SH-SY5Y (cell line): Measurements from ENCODE around the gene SFXN5.

ENCODE experiments used
- GATA2 ChIP-seq: IDR thresholded peaks from 2 replicates; pipeline ENCODE4 v1.6.1; 2011; ENCODE audit warnings: mild to moderate bottlenecking, low read depth, low read length
- GATA3 ChIP-seq: IDR thresholded peaks from 2 replicates; pipeline ENCODE4 v1.6.1; 2011; ENCODE audit warnings: low read depth, mild to moderate bottlenecking, low read length, moderate library complexity

The SFXN5 gene

GRCh38 chr2:72993147-72993932 is 78.2 kb downstream of the SFXN5 start:
- TF ChIP-seq GATA3 = no peak
- TF ChIP-seq GATA2 = no peak

DNA sequence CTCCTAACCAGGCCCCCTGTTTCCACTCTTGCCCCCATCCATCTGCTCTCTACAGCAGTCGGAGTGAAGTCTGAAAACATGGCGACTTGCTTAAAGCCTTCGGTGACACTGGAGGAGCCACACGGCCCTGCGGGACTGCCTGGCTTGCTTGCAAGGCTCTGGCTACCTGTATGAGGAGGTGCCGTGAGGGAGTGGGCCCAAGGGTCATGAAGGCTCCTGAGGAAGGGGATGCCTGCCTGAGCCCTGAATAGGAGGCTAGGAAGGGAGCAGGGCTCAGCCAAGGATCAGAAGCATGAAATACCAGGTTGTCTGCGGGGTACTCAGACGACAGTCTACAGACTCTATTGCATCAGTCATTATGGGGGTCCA is 78.8 kb downstream of the SFXN5 start:
- TF ChIP-seq GATA2 (no peak), GATA3 (no peak)

DNA sequence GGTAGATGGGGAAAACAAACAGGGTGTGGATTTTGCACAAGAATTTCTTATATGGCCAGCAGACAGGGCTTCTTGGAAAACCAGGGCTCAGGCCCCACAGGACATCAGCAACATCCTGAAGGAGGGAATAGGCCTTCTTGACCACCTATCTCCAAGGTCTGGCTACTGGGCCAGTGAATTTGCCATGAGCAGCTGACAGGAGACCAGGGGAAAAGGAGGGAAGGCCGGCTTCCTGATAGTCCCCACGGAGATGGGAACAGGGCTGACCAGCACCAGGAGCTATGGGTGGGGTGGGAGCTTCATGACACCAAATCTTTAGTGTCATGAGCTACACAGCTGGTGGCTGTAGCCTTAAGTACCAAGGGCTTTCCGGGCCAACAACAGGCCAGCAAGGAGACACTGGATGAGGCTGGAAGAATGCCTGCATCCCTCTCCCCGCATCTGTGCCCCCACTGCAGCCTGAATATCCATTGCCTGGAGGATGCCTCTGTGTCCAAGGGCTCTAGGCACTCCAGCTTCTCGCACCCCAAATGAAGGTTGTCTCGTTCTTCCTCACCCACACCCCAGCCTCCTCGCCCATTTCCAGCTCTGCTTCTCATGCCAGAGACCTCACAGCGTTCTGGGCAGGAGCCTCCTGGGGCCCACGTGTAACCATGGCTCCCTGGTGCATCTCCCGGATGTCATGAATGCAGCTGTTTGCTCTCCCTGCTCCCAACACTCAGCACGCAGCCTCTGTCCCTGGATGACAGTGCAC is 79.4 kb downstream of the SFXN5 start:
- no peak for TF ChIP-seq GATA3
- no peak for TF ChIP-seq GATA2

- no peak for TF ChIP-seq GATA2
These were observed 80.1 kb downstream of the SFXN5 start for GRCh38 chr2:72991439-72991725.

DNA sequence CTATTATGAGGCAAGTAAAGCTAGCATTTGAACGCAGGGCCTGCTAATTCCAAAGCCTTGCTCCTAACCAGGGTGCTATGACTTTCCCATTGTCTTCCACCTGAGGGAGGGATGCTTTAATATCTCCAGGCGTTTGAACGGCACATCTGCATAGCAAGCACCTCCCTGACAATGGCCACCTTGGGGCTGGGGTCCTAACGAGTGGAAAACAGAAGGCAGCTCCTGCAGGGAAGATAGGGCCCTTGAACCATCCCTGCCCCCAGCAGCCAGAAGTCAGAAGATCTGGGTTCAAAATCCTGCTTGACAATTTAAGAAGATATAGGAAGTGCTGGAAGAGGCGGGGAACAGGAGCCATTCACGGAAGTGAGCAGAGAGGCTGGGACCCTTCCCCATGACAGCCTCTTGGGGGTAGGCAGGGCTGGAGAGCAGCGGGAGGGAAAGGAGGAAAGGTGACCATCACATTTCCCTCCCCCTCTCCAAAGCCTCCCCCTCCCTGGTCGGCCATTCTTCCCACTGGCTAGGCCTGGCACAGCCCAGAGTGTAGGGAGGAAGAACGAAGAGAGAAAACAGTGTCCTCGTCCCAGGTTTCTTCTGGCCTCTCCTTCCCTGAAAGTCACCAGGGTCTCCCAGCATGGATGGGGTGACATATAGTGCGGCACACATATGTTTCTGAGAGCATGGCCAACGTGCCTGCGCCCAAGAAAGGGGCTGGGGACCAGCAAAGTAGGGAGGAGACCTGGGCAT is 80.6 kb downstream of the SFXN5 start:
- TF ChIP-seq GATA2 (no peak), GATA3 (no peak)

GRCh38 chr2:72989770-72990556 is 81.5 kb downstream of the SFXN5 start:
- TF ChIP-seq GATA3 (no peak), GATA2 (no peak)

- no peak for TF ChIP-seq GATA2
- TF ChIP-seq GATA3 = no peak
These were observed 82.7 kb downstream of the SFXN5 start for GRCh38 chr2:72988726-72989273.

- no peak for TF ChIP-seq GATA2
- no peak for TF ChIP-seq GATA3
These were observed 83.5 kb downstream of the SFXN5 start for GRCh38 chr2:72988041-72988440.

- TF ChIP-seq GATA3 (no peak; the same call in 1 of the 2 replicates), GATA2 (peak; percentile 93)
These were observed 85.4 kb downstream of the SFXN5 start for GRCh38 chr2:72985891-72986683.

GRCh38 chr2:72985136-72985535 is 86.4 kb downstream of the SFXN5 start:
- TF ChIP-seq GATA3 (no peak), GATA2 (no peak)

DNA sequence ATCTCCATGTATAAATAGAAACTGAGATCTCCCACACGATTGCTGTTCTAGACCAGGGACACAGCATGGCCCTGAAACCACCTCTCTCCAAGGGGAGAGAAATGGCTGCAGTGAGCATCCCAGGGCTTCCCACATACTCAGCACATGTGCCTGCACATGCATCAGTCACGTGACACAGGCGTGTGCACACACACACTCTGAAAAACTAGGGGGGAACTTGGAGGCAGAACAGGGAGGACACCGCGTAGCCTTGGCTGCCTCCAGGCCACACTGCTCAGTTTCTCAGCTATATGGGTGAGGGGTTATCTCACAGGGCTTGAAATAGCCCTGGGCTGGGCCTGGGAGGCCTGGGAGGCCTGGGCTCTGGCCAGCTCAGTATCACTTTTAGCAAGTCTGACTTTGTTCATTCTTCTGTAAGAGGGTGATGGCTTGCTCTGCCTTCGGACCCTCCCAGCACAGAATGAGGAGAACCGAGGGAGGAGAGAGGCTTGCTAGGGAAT is 87.3 kb downstream of the SFXN5 start:
- TF ChIP-seq GATA2 = no peak
- no peak for TF ChIP-seq GATA3

DNA sequence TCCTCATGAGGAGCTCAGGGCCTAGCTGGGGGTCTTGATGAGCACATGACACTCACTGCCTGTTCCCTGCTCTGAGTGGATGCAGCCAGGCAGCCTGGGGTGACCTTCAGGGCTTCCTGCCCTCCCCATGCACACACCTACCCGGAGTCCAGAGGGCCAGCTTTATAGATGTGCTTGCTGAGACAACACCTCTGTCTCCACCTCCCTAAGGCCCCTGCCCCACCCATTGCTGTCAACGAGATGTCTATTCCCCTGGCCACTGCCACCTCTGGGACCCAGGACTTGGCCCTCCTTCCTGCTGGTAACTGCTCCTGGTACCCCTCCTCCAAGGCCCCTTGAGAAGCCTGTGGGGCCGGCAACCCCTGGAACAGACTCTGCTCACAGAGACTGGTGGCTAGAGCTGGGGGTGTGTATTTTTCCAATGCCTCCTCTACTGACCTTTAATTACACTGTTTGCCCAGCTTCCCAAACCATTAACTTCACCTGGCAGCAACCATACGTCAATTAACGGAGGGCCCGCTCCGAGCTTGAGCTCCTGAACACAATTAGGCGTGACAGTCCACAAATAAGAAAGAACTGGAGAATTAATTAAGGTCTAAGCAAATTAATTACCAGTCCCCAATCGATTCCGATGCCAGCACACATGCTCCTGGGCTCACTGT is 87.9 kb downstream of the SFXN5 start:
- TF ChIP-seq GATA2 (no peak), GATA3 (no peak)
